Heart left ventricle (tissue), 16 donors: ENCODE results near the gene TRABD2A. TPM values are rescaled to one million over a fixed set of nuclear protein-coding genes. Genes with fewer than 3 reads are reported as not detected.

Experiments used
- ATAC-seq, 4 donors: fragments of 200-7000 bp; cut with Tn5 transposase; one replicate each; pipeline ENCODE4 v1.9.1; 2020 to 2022; ENCODE audit warnings: moderate library complexity in 4 of 4, mild to moderate bottlenecking in 3 of 4, moderate number of reproducible peaks in 1 of 4
- DNase-seq, 5 donors: peaks; one replicate each; pipeline ENCODE4 v3.0.0-alpha.2; 2020
- H3K27ac ChIP-seq, 12 donors: fragments of 200-600 bp; sonication (generic) in 4 of 12; one replicate each; pipeline versions ENCODE4 v1.5.0 to v1.8.0; 2016 to 2022; ENCODE audit warnings: mild to moderate bottlenecking in 2 of 12
- H3K27me3 ChIP-seq, 9 donors: fragments of 200-600 bp; sonication (generic) in 2 of 9; one replicate each; pipeline versions ENCODE4 v1.5.1 to v1.8.0; 2016 to 2022; ENCODE audit warnings: mild to moderate bottlenecking in 3 of 9
- H3K36me3 ChIP-seq, 9 donors: fragments of 200-600 bp; sonication (generic) in 2 of 9; one replicate each; pipeline versions ENCODE4 v1.5.0 to v1.8.0; 2018 to 2022; ENCODE audit warnings: mild to moderate bottlenecking in 2 of 9
- H3K4me1 ChIP-seq, 12 donors: fragments of 200-600 bp; sonication (generic) in 4 of 12; one replicate each; pipeline versions ENCODE4 v1.5.0 to v1.8.0; 2016 to 2022; ENCODE audit warnings: mild to moderate bottlenecking in 3 of 12
- H3K4me3 ChIP-seq, 12 donors: fragments of 200-600 bp; sonication (generic) in 4 of 12; one replicate each; pipeline versions ENCODE4 v1.5.0 to v1.8.0; 2017 to 2022; ENCODE audit warnings: mild to moderate bottlenecking in 9 of 12, moderate library complexity in 4 of 12
- H3K9me3 ChIP-seq, 12 donors: fragments of 200-600 bp; sonication (generic) in 4 of 12; one replicate each; pipeline versions ENCODE4 v1.5.0 to v1.8.0; 2016 to 2022; ENCODE audit warnings: mild to moderate bottlenecking in 1 of 12
- POLR2A ChIP-seq, 2 donors: fragments of 450-650 bp; IDR thresholded peaks; one replicate each; pipeline ENCODE4 v1.6.1; 2017; ENCODE audit warnings: antibody characterized with exemption in 2 of 2, mild to moderate bottlenecking in 2 of 2, moderate library complexity in 2 of 2
- WGBS, 4 donors: extraction: QIAGEN DNeasy Blood & Tissue Kit in 2 of 4; methylation state at CpG; one replicate each; pipeline versions ENCODE4 v1.1.5 to v1.1.7; 2013 to 2018; 5-methylcytosine and 5-hydroxymethylcytosine counted together
- intact Hi-C, 10 donors: fragments of 100-400 bp; cut with DNase I; formaldehyde crosslinking; loops; one replicate each; pipeline versions ENCODE4 v1.11.1 to v1.14.2; 2022
- long read RNA-seq, 3 donors: library from polyadenylated mRNA; unstranded; transcript quantifications; one replicate each; pipeline ENCODE4 v2.0.0, GENCODE V29; 2020 to 2021
- polyA plus RNA-seq, 2 donors: library from polyadenylated mRNA; stranded (reverse); fragments of 200-250 nt; gene quantifications; one replicate each; pipeline ENCODE4 v1.2.3, GENCODE V29; 2013
- total RNA-seq, 9 donors: library from RNA; depleted of rRNA in 2 of 9; stranded (reverse); fragments of >200 nt in 2 of 9; fragmentation: NEBNext Ultra II Directional in 3 of 9; extraction: Animal tissue kit (Norgen Biotek cat#: 25700) in 3 of 9; gene quantifications; one replicate each; pipeline versions ENCODE4 v1.1.0 to v1.2.4, GENCODE V29; 2016 to 2023
- TF ChIP-seq, protein P1 (sequence below), 12 donors: fragments of 200-600 bp; sonication (generic) in 4 of 12; IDR thresholded peaks; one replicate each; pipeline versions ENCODE4 v1.5.0 to v1.8.0; 2018 to 2022; ENCODE audit warnings: antibody characterized with exemption in 12 of 12, mild to moderate bottlenecking in 5 of 12
- donor health status: ischemic (EF 13 %, LVEDD 7.1; RV severe dilation, severe dysfunction).
- donor health status: healthy with polysubstance abuse.
- donor health status: DM: no; HTN: yes; CAD: no.
- donor health status: DM: no; HTN: no; CAD: no.
- donor health status: ischemic (EF 25% LVEDD 6.9; RV normal size, moderate dysfunction).
- donor health status: ischemic (EF 25% LVEDD 5.7; RV mildly dilated, moderate dysfunction).
- donor health status: healthy.
- donor health status: DM: yes; HTN: yes; CAD: no.
- donor health status: ischemic (EF 35%, LVEDD 5.7; RV mildly dilated, moderate dysfunction).
- donor health status: nonischemic (EF 11% LVEDD 7.7; RV severe dilation, severe dysfunction).
- donor health status: DM: yes; HTN: yes; CAD: no.
- donor health status: PGD.
- donor health status: ischemic (EF 29% LVEDD 5.4; RV normal size, mild dysfunction).
- donor health status: nonischemic (EF 23%, LVEDD 6.1; RV moderate dilation, normal function).

Gene TRABD2A, protein sequence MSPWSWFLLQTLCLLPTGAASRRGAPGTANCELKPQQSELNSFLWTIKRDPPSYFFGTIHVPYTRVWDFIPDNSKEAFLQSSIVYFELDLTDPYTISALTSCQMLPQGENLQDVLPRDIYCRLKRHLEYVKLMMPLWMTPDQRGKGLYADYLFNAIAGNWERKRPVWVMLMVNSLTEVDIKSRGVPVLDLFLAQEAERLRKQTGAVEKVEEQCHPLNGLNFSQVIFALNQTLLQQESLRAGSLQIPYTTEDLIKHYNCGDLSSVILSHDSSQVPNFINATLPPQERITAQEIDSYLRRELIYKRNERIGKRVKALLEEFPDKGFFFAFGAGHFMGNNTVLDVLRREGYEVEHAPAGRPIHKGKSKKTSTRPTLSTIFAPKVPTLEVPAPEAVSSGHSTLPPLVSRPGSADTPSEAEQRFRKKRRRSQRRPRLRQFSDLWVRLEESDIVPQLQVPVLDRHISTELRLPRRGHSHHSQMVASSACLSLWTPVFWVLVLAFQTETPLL
- total RNA-seq (1 to 10 TPM in 4 of 9 donors, under 1 TPM in 4, not detected in 1; 0.42 to 3.9 (median 1.2) TPM), polyA plus RNA-seq (1 to 10 TPM in 1 of 2 donors, under 1 TPM in 1; 0.85 to 1.1 TPM)
- long read RNA-seq, donor 1: 0 reads
- long read RNA-seq, donor 2, partial matches to known transcripts: 1 of 4 reads
- long read RNA-seq, donor 2, other reads (novel, unspliced or antisense): 3 of 4 reads
- long read RNA-seq, donor 3, partial matches to known transcripts: 0 of 1 reads
- long read RNA-seq, donor 3, other reads (novel, unspliced or antisense): 1 of 1 reads

DNA sequence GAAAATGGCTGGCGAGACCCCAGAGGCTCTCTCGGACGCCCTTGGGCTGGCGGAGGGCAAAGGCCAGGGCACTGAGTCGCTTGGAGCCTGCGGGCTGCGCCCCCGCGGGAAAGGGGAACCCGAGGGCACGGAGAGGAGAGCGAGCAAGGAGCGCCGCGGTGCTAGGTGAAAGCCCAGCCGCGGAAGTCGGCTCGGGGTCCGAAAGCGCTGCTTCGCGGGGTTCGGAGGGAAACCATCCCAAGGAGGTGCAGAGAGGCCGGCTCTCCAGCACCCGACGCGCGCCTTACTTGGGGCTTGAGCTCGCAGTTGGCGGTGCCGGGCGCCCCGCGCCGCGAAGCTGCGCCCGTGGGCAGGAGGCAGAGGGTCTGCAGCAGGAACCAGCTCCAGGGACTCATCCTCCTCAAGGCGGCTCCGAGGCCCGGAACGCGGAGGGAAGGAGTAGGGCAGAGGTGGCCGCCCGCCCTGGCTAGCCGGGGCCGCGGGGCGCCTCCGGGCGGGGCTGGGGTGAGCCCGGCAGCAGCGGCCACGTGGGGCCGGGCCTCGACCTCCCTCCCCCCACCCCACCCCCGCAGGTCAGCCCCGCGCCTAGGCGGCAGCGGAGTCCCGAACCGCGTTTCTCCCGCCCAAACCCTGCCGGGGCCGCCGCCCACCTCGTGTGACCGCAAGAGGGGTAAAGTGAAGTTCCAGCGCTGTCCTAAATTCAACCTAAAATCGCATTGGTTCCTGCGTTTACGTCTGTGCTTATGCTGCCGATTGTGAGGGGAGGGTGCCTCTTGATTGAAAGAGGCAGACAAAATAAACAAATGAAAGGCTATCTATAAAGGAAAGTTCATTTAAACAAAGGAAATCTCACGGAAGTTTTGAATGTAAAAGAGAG, at the start of gene TRABD2A:
TSS of gene TRABD2A (minus strand) at position 440 of the 877 bp plus-strand sequence. CDS start at position 395, 45 bp downstream.
- ATAC-seq (peak in 3 of 4 donors; percentile 30 to 44 (median 31)), DNase-seq (peak in 3 of 5 donors; percentile 29 to 73 (median 35))
- H3K9me3 ChIP-seq: no peaks in the 10 kb centered on the region
- peak within 1 kb of the TSS; percentile 27 to 70 (median 53) for H3K4me3 ChIP-seq
- TF ChIP-seq POLR2A (IDR thresholded peaks at IDR 0.05): no peak
- TF ChIP-seq, protein P1, sequence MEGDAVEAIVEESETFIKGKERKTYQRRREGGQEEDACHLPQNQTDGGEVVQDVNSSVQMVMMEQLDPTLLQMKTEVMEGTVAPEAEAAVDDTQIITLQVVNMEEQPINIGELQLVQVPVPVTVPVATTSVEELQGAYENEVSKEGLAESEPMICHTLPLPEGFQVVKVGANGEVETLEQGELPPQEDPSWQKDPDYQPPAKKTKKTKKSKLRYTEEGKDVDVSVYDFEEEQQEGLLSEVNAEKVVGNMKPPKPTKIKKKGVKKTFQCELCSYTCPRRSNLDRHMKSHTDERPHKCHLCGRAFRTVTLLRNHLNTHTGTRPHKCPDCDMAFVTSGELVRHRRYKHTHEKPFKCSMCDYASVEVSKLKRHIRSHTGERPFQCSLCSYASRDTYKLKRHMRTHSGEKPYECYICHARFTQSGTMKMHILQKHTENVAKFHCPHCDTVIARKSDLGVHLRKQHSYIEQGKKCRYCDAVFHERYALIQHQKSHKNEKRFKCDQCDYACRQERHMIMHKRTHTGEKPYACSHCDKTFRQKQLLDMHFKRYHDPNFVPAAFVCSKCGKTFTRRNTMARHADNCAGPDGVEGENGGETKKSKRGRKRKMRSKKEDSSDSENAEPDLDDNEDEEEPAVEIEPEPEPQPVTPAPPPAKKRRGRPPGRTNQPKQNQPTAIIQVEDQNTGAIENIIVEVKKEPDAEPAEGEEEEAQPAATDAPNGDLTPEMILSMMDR (IDR thresholded peaks at IDR 0.05): no peak
- H3K4me1 ChIP-seq: peaks cover 9 to 28% (median 19%) of the 10 kb centered on the region in 12 donors
- peaks cover 0 to 25% (median 15%) of the 10 kb centered on the region in 9 donors for H3K27me3 ChIP-seq
- intact Hi-C loops: loop anchor here in 8 of 10 donors (2.0 to 5.0 kb wide), 4 partner anchors 44 to 389 kb away; no protein-coding TSS in a partner anchor
- H3K36me3 ChIP-seq: no peaks in the 10 kb centered on the region
- peak within 1 kb of the TSS in 1 of 12 donors; percentile 28 for H3K27ac ChIP-seq
- 1 to 2% (median 1%) methylated on average over 47 to 77 of the region's 77 CpGs for WGBS, 4 donors

DNA sequence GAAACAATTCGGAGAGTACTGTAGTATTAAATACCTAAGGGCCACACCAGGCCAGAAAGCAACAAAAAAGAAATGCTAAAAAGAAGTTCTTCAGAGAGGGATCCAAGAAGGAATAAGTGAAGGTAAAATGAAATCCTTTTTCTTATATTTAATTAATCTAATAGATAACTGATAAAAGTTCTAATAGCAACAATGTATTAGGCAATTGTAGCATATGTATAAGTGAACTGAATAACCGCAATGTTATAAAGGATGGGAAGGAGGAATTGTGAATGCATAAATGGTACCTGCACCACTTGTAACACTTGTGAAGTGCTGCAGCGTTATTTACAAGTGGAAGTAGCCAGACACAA, 46.4 kb upstream of the TRABD2A start:
- Histone ChIP-seq H3K9me3 (no peaks in the 10 kb centered on the region), H3K36me3 (no peaks in the 10 kb centered on the region), H3K27ac (no peak overlapping the region), H3K4me1 (peaks cover 0 to 37% (median 20%) of the 10 kb centered on the region in 12 donors), H3K27me3 (no peaks in the 10 kb centered on the region), H3K4me3 (peak overlapping the region in 3 of 12 donors; percentile 36 to 60 (median 49))
- intact Hi-C loops: loop anchor here (2.0 to 10.0 kb wide), 12 partner anchors 44 to 435 kb away; partner anchors contain the start of genes KCMF1 (in 1 of the 10) and TRABD2A (in 1 of the 10)
- TF ChIP-seq, protein P1 (IDR thresholded peaks at IDR 0.05): peak in 1 of 12 donors; percentile 10
- no peak for TF ChIP-seq POLR2A (IDR thresholded peaks at IDR 0.05)
- ATAC-seq: no peak
- DNase-seq: no peak
- 41 to 46% (median 42%) methylated on average over 3 of the region's 3 CpGs for WGBS, 4 donors

DNA sequence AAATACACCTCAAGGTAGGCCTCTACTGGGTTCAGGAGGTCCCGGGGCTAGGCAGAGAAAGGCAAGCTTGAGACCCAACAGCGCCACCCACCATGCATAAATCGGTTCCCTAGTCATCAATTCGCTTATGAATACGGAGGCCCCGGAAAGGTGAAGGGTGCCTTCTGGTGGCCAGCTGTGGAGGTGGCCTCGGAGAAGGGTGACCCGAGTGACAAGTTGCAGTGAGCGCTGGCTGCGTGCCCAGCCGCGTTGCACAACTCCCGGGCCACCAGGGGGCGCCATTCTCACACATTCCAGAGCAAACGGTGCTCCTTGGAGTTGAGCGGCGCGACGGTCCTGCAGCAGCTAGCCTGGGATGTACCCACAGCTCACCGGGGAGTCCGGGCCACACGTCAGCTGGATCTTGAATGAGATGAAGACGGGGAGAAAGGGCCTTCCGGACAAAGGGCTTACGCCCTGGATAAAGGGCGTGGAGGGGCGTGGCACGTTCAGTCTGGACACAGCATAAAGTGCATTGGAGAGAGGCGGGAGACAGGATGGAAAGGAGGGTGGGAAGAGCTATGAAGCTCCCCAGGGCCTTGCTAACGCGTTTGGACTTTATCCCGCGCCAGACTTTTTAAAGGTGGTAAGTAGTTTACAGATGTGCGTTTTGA, 45.0 kb upstream of the TRABD2A start:
- peak overlapping the region in 11 of 12 donors; percentile 38 to 94 (median 85) for H3K27ac ChIP-seq
- no peaks in the 10 kb centered on the region for H3K36me3 ChIP-seq
- ATAC-seq: peak; percentile 77 to 89 (median 85)
- peak overlapping the region in 10 of 12 donors; percentile 27 to 60 (median 39) for H3K4me3 ChIP-seq
- peak; percentile 94 to 97 (median 95) for DNase-seq
- intact Hi-C loops: loop anchor here (1.0 to 10.0 kb wide), 15 partner anchors 19 to 434 kb away; partner anchors contain the start of genes TRABD2A (in 2 of the 10), KCMF1 (in 1 of the 10) and TMSB10 (in 1 of the 10)
- WGBS, 4 donors: 4 to 5% (median 5%) methylated on average over 28 to 34 of the region's 34 CpGs
- no peaks in the 10 kb centered on the region for H3K27me3 ChIP-seq
- no peak for TF ChIP-seq POLR2A (IDR thresholded peaks at IDR 0.05)
- TF ChIP-seq, protein P1 (IDR thresholded peaks at IDR 0.05): peak; percentile 95 to 99 (median 98)
- peaks cover 0 to 37% (median 20%) of the 10 kb centered on the region in 12 donors for H3K4me1 ChIP-seq
- no peaks in the 10 kb centered on the region for H3K9me3 ChIP-seq
